Activated CD8-positive, alpha-beta memory T cell treated with anti-CD3 and anti-CD28 coated beads, Interleukin-2, amount 50 U/mL, for 24 hours (primary cell): Measurements from ENCODE around the gene S1PR2.
A peak's percentile ranks its signal among the peaks of the same experiment; 100 is the strongest.
"Not testable (repeated sequence)": the region's sequence is repeated elsewhere in the genome, so short reads cannot be mapped to it uniquely, and the experiment has no call there.

Experiments used
- DNase-seq: peaks from one replicate; pipeline ENCODE4 v3.0.0-alpha.2; 2020; ENCODE audit errors: extremely low read depth

Gene S1PR2

GRCh38 chr19:10191347-10191746 lies 39.8 kb downstream of the S1PR2 start:
- DNase-seq: no peak

- no peak for DNase-seq
Observed at GRCh38 chr19:10190026-10190425, 41.1 kb downstream of the S1PR2 start.

GRCh38 chr19:10189616-10190015 lies 41.5 kb downstream of the S1PR2 start:
- DNase-seq: peak; percentile 6

GRCh38 chr19:10187315-10187714 lies 43.8 kb downstream of the S1PR2 start:
- no peak for DNase-seq

GRCh38 chr19:10184636-10185035 lies 46.5 kb downstream of the S1PR2 start:
- DNase-seq: no peak

- DNase-seq: no peak
Observed at GRCh38 chr19:10183926-10184325, 47.2 kb downstream of the S1PR2 start.

GRCh38 chr19:10182847-10183246 lies 48.3 kb downstream of the S1PR2 start:
- no peak for DNase-seq

- no peak for DNase-seq
Observed at GRCh38 chr19:10182076-10182475, 49.1 kb downstream of the S1PR2 start.

GRCh38 chr19:10180459-10180858 lies 50.7 kb downstream of the S1PR2 start:
- DNase-seq: no peak

- DNase-seq: not testable (repeated sequence)
Observed at GRCh38 chr19:10180024-10180423, 51.1 kb downstream of the S1PR2 start.

- no peak for DNase-seq
Observed at GRCh38 chr19:10173527-10173926, 57.6 kb downstream of the S1PR2 start.
